ENCODE data around the gene RPL34.
A peak's percentile ranks its signal among the peaks of the same experiment; 100 is the strongest.

The RPL34 gene

GRCh38 chr4:108620101-108620932 lies at the start of gene RPL34:
Gene RPL34 (plus strand): TSS chr4:108620576. CDS start chr4:108621960, 1,384 bp downstream.
- Histone ChIP-seq H3K4me3 (ENCODE audit: low read depth, low read length, poor library complexity, severe bottlenecking) (peak within 1 kb of the TSS; percentile 91), H3K4me2 (ENCODE audit: low read length) (peak within 1 kb of the TSS; percentile 95), H3K79me2 (ENCODE audit: insufficient read depth, low read length) (peaks cover 28% of the 10 kb centered on the region), H3K9me3 (ENCODE audit: low read length) (no peaks in the 10 kb centered on the region), H3K4me1 (ENCODE audit: insufficient read depth, low read length, severe bottlenecking) (peaks cover 29% of the 10 kb centered on the region), H3K9ac (ENCODE audit: low read length) (peak within 1 kb of the TSS; percentile 94), H3F3A (ENCODE audit: insufficient read depth, low read length) (no peaks in the 10 kb centered on the region), H2AFZ (ENCODE audit: low read length) (0 out of 2 replicates have a peak within 1 kb of the TSS, but pooled peaks have one; percentile 24), H4K20me1 (ENCODE audit: insufficient read depth, low read length) (0 out of 2 replicates have a peak, but pooled peaks cover 3% of the 10 kb centered on the region), H3K9me2 (ENCODE audit: low read depth, low read length) (no peaks in the 10 kb centered on the region), H3K36me3 (ENCODE audit: insufficient read depth, low read length) (peaks cover 47% of the 10 kb centered on the region), H3K27me3 (ENCODE audit: insufficient read depth, low read length) (no peaks in the 10 kb centered on the region), H3K27ac (ENCODE audit: low read depth, low read length, poor library complexity, severe bottlenecking) (peak within 1 kb of the TSS; percentile 55)
- TF ChIP-seq EZH2 (IDR thresholded peaks at IDR 0.05; ENCODE audit: borderline replicate concordance, low read length), result no peak
- no peak for TF ChIP-seq CTCF (IDR thresholded peaks at IDR 0.05; ENCODE audit: low read length)

- no peaks in the 10 kb centered on the region for H3F3A ChIP-seq (ENCODE audit: insufficient read depth, low read length)
- H3K9me3 ChIP-seq (ENCODE audit: low read length), result no peaks in the 10 kb centered on the region
- no peaks in the 10 kb centered on the region for H3K79me2 ChIP-seq (ENCODE audit: insufficient read depth, low read length)
- no peaks in the 10 kb centered on the region for H3K9me2 ChIP-seq (ENCODE audit: low read depth, low read length)
- no peaks in the 10 kb centered on the region for H3K27me3 ChIP-seq (ENCODE audit: insufficient read depth, low read length)
- H3K9ac ChIP-seq (ENCODE audit: low read length), result no peak overlapping the region
- no peak overlapping the region for H2AFZ ChIP-seq (ENCODE audit: low read length)
- no peaks in the 10 kb centered on the region for H3K4me1 ChIP-seq (ENCODE audit: insufficient read depth, low read length, severe bottlenecking)
- TF ChIP-seq CTCF (IDR thresholded peaks at IDR 0.05; ENCODE audit: low read length) (no peak), EZH2 (IDR thresholded peaks at IDR 0.05; ENCODE audit: borderline replicate concordance, low read length) (no peak)
- no peak overlapping the region for H3K27ac ChIP-seq (ENCODE audit: low read depth, low read length, poor library complexity, severe bottlenecking)
- no peaks in the 10 kb centered on the region for H3K36me3 ChIP-seq (ENCODE audit: insufficient read depth, low read length)
- no peaks in the 10 kb centered on the region for H4K20me1 ChIP-seq (ENCODE audit: insufficient read depth, low read length)
- no peak overlapping the region for H3K4me2 ChIP-seq (ENCODE audit: low read length)
- H3K4me3 ChIP-seq (ENCODE audit: low read depth, low read length, poor library complexity, severe bottlenecking), result no peak overlapping the region
These were observed 49.3 kb upstream of the RPL34 start for GRCh38 chr4:108570993-108571569.

- H3K9ac ChIP-seq (ENCODE audit: low read length), result no peak overlapping the region
- no peaks in the 10 kb centered on the region for H4K20me1 ChIP-seq (ENCODE audit: insufficient read depth, low read length)
- H3K27me3 ChIP-seq (ENCODE audit: insufficient read depth, low read length), result no peaks in the 10 kb centered on the region
- no peaks in the 10 kb centered on the region for H3K79me2 ChIP-seq (ENCODE audit: insufficient read depth, low read length)
- no peak overlapping the region for H3K4me2 ChIP-seq (ENCODE audit: low read length)
- H3K4me1 ChIP-seq (ENCODE audit: insufficient read depth, low read length, severe bottlenecking), result no peaks in the 10 kb centered on the region
- H3K27ac ChIP-seq (ENCODE audit: low read depth, low read length, poor library complexity, severe bottlenecking), result no peak overlapping the region
- H2AFZ ChIP-seq (ENCODE audit: low read length), result no peak overlapping the region
- H3F3A ChIP-seq (ENCODE audit: insufficient read depth, low read length), result no peaks in the 10 kb centered on the region
- TF ChIP-seq CTCF (IDR thresholded peaks at IDR 0.05; ENCODE audit: low read length) (no peak), EZH2 (IDR thresholded peaks at IDR 0.05; ENCODE audit: borderline replicate concordance, low read length) (no peak)
- no peak overlapping the region for H3K4me3 ChIP-seq (ENCODE audit: low read depth, low read length, poor library complexity, severe bottlenecking)
- H3K9me2 ChIP-seq (ENCODE audit: low read depth, low read length), result no peaks in the 10 kb centered on the region
- H3K9me3 ChIP-seq (ENCODE audit: low read length), result no peaks in the 10 kb centered on the region
- H3K36me3 ChIP-seq (ENCODE audit: insufficient read depth, low read length), result no peaks in the 10 kb centered on the region
These were observed 46.0 kb upstream of the RPL34 start for GRCh38 chr4:108574402-108574801.

All from OCI-LY1 (cell line).